ENCODE measurements around the gene CDH5.

GRCh38 chr16:66412182-66412581, 45.7 kb downstream of the CDH5 start:
- TF ChIP-seq CTCF (IDR thresholded peaks at IDR 0.05) (no peak), POLR2A (IDR thresholded peaks at IDR 0.05) (no peak)
